Psoas muscle (tissue), 8 donors: Measurements from ENCODE around the gene GAB2. TPM values are rescaled to one million over a fixed set of nuclear protein-coding genes. Genes with fewer than 3 reads are reported as not detected.

Experiments used
- ATAC-seq, 4 donors: fragments of 200-7000 bp; cut with Tn5 transposase; one replicate each; pipeline ENCODE4 v1.9.1; 2020; ENCODE audit warnings: moderate library complexity in 3 of 4, mild to moderate bottlenecking in 2 of 4
- DNase-seq, 2 donors: peaks; one replicate each; pipeline ENCODE4 v3.0.0-alpha.2; 2020
- H3K27ac ChIP-seq: fragments of 200-600 bp; one replicate; pipeline ENCODE4 v1.8.0; 2022
- H3K27me3 ChIP-seq, 3 donors: fragments of 200-600 bp in 1 of 3; one replicate each; pipeline versions ENCODE4 v1.6.1 to v1.8.0; 2013 to 2022; ENCODE audit warnings: low read length in 2 of 3, mild to moderate bottlenecking in 2 of 3, moderate library complexity in 1 of 3; ENCODE audit not compliant: insufficient read depth in 3 of 3
- H3K36me3 ChIP-seq, 2 donors: fragments of 200-600 bp in 1 of 2; one replicate each; pipeline versions ENCODE4 v1.6.1 to v1.8.0; 2013 to 2022; ENCODE audit warnings: low read depth in 1 of 2, mild to moderate bottlenecking in 1 of 2, moderate library complexity in 1 of 2; ENCODE audit not compliant: insufficient read depth in 1 of 2
- H3K4me1 ChIP-seq: fragments of 200-600 bp; one replicate; pipeline ENCODE4 v1.8.0; 2022
- H3K4me3 ChIP-seq: fragments of 200-600 bp; one replicate; pipeline ENCODE4 v1.8.0; 2022; ENCODE audit warnings: mild to moderate bottlenecking
- H3K9me3 ChIP-seq: fragments of 200-600 bp; one replicate; pipeline ENCODE4 v1.8.0; 2022
- CTCF ChIP-seq: fragments of 200-600 bp; IDR thresholded peaks from one replicate; pipeline ENCODE4 v1.8.0; 2022; ENCODE audit warnings: antibody characterized with exemption
- WGBS, 3 donors: extraction: QIAGEN DNeasy Blood & Tissue Kit; methylation state at CpG; one replicate each; pipeline versions ENCODE4 v1.1.6 to v1.1.7; 2013; 5-methylcytosine and 5-hydroxymethylcytosine counted together
- intact Hi-C, 2 donors: fragments of 100-400 bp; cut with DNase I; formaldehyde crosslinking; loops; one replicate each; pipeline versions ENCODE4 v1.11.0 to v1.14.2; 2022
- polyA plus RNA-seq, 3 donors: library from polyadenylated mRNA; stranded (reverse); fragments of 200-250 nt; gene quantifications; one replicate each; pipeline ENCODE4 v1.2.3, GENCODE V29; 2013
- total RNA-seq, 4 donors: library from RNA; stranded (reverse); fragmentation: NEBNext Ultra II Directional in 2 of 4; extraction: Animal tissue kit (Norgen Biotek cat#: 25700) in 2 of 4; gene quantifications; one replicate each; pipeline versions ENCODE4 v1.2.1 to v1.2.4, GENCODE V29; 2021 to 2023
- donor health status: healthy with polysubstance abuse.
- donor health status: DM: no; HTN: no; CAD: no; lungs with moderate emphysema.
- donor health status: Bipolar disorder and iron deficiency.
- donor health status: healthy.
- donor health status: DM: yes; HTN: yes; CAD: no.
- donor health status: DM: no; HTN: no; CAD: no.
- donor health status: DM: no; HTN: no; CAD: no.
- donor health status: DM: yes; HTN: yes; CAD: no.

Gene GAB2
- total and polyA plus RNA-seq, 7 donors: 2.7 to 6.3 (median 4.7) TPM

DNA sequence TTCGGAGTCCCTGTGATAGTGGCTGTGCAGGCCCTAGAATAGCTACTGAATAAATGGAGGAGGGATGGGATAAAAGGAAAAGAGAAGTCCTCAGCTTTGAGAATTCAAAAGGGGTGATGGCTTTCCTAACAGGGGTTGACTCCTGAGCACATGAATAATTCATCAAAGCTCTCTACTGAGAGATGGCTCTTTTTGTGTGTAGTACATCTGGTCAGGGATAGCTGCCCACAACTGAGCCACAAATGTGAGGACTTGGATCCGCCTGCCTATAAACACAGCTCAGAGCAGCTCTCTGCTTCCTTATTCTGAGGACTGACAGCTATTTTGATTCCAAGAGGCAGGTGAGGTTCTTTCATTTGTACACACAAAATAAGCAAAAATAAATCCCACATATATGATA is 146.6 kb downstream of the GAB2 start:
- WGBS, 3 donors: 94 to 100% (median 95%) methylated on average over 2 of the region's 2 CpGs
- Histone ChIP-seq H3K4me1 (no peaks in the 10 kb centered on the region), H3K4me3 (no peak overlapping the region), H3K36me3 (no peaks in the 10 kb centered on the region), H3K27ac (no peak overlapping the region), H3K27me3 (no peaks in the 10 kb centered on the region), H3K9me3 (no peaks in the 10 kb centered on the region)
- DNase-seq (no peak), ATAC-seq (no peak)
- intact Hi-C loops: no loop called here
- TF ChIP-seq CTCF: no peak

- 91 to 96% (median 93%) methylated on average over 7 of the region's 7 CpGs for WGBS, 3 donors
Observed at GRCh38 chr11:78269806-78270205, 147.8 kb downstream of the GAB2 start.

GRCh38 chr11:78268591-78269410 is 148.8 kb downstream of the GAB2 start:
- intact Hi-C loops: no loop called here
- Histone ChIP-seq H3K27ac (peak overlapping the region; percentile 5), H3K4me3 (no peak overlapping the region), H3K27me3 (no peaks in the 10 kb centered on the region), H3K4me1 (no peaks in the 10 kb centered on the region), H3K9me3 (no peaks in the 10 kb centered on the region), H3K36me3 (no peaks in the 10 kb centered on the region)
- ATAC-seq (peak in 3 of 4 donors; percentile 51 to 60 (median 56)), DNase-seq (peak; percentile 39 to 59)
- TF ChIP-seq CTCF: no peak
- WGBS, 3 donors: 46 to 67% (median 56%) methylated on average over 7 of the region's 7 CpGs

More at GRCh38 chr11:78269806-78270205, 147.8 kb downstream of the GAB2 start:
- Histone ChIP-seq H3K4me1 (no peaks in the 10 kb centered on the region), H3K9me3 (no peaks in the 10 kb centered on the region), H3K27me3 (no peaks in the 10 kb centered on the region), H3K36me3 (no peaks in the 10 kb centered on the region), H3K4me3 (no peak overlapping the region), H3K27ac (no peak overlapping the region)
- no peak for DNase-seq
- TF ChIP-seq CTCF: no peak
- ATAC-seq: no peak
- intact Hi-C loops: no loop called here

DNA sequence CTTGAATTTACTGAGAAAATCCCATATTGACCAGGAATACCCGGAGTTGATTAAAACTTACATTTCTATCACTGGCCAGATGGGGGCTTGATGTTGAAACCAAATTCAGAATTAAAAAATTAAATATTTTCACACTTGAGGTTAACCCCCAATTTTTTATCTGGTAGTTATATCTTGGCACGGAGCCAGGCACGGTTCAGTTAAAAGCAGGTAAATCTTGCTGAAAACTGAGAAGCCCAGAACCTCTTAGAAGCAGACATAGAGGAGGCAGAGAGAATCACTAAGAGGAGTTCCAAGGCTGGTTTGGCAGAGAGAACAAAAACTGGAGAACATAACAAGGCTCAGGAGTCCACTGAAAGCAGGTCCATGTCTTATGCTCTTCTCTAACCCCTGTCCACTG is 151.2 kb downstream of the GAB2 start:
- 49 to 63% (median 52%) methylated on average over 3 of the region's 3 CpGs for WGBS, 3 donors
- Histone ChIP-seq H3K27ac (no peak overlapping the region), H3K9me3 (no peaks in the 10 kb centered on the region), H3K27me3 (no peaks in the 10 kb centered on the region), H3K4me1 (peaks cover 3% of the 10 kb centered on the region), H3K4me3 (no peak overlapping the region), H3K36me3 (no peaks in the 10 kb centered on the region)
- ATAC-seq (no peak), DNase-seq (no peak)
- no peak for TF ChIP-seq CTCF
- intact Hi-C loops: no loop called here
